K562 (cell line): Measurements from ENCODE around the gene IRF2.

ENCODE experiments used
- ATF1 ChIP-seq, 2 experiments: fragments of 450-650 bp in 1 of 2; IDR thresholded peaks; 2 replicates each; pipeline ENCODE4 v1.6.1; 2016; ENCODE audit warnings: missing compliant biosample characterization in 1 of 2, missing genetic modification characterization in 1 of 2
- BDP1 ChIP-seq: IDR thresholded peaks from 3 replicates; pipeline ENCODE4 v1.6.1; 2011; ENCODE audit not compliant: insufficient read length, insufficient read depth
- CTBP1 ChIP-seq: fragments of 450-650 bp; IDR thresholded peaks from 2 replicates; pipeline ENCODE4 v1.6.1; 2016; ENCODE audit warnings: borderline replicate concordance
- CTCF ChIP-seq, 3 experiments: IDR thresholded peaks in 2 of 3; conservative IDR thresholded peaks in 1 of 3; 2 replicates each; pipeline ENCODE4 v1.5.1; 2011 to 2012; ENCODE audit warnings: low read length in 3 of 3, mild to moderate bottlenecking in 3 of 3, control low read depth in 2 of 3, improper control_type of control experiment in 1 of 3, inconsistent platforms in 1 of 3, low read depth in 1 of 3, mixed read lengths in 1 of 3, moderate library complexity in 1 of 3; ENCODE audit not compliant: insufficient read depth in 2 of 3
- EP300 ChIP-seq: IDR thresholded peaks from 2 replicates; pipeline ENCODE4 v1.6.1; 2012; ENCODE audit warnings: low read length, improper control_type of control experiment
- EZH2 ChIP-seq: IDR thresholded peaks from 2 replicates; pipeline ENCODE4 v1.6.1; 2012; ENCODE audit warnings: low read depth, mild to moderate bottlenecking, inconsistent platforms, low read length, borderline replicate concordance
- RCOR1 ChIP-seq, 2 experiments: IDR thresholded peaks; 2 replicates each; pipeline ENCODE4 v1.6.1; 2012; ENCODE audit warnings: low read depth in 2 of 2, low read length in 2 of 2, borderline replicate concordance in 1 of 2, improper control_type of control experiment in 1 of 2
- REST ChIP-seq, 2 experiments: fragments of 450-650 bp; formaldehyde crosslinking in 1 of 2; IDR thresholded peaks; 2 replicates each; pipeline versions ENCODE4 v1.4.0 to v1.6.1; 2014 to 2020; ENCODE audit warnings: mild to moderate bottlenecking in 2 of 2, borderline replicate concordance in 1 of 2, low read depth in 1 of 2
- RNF219 ChIP-seq: fragments of 250-450 bp; sonication (Bioruptor Pico); IDR thresholded peaks from 2 replicates; pipeline ENCODE4 v1.5.0; 2022; ENCODE audit warnings: mild to moderate bottlenecking
- SMAD3 ChIP-seq: fragments of 450-650 bp; formaldehyde crosslinking; conservative IDR thresholded peaks from 2 replicates; pipeline ENCODE4 v1.4.0; 2020; ENCODE audit warnings: mild to moderate bottlenecking
- SMAD4 ChIP-seq: fragments of 250-450 bp; sonication (Bioruptor Pico); conservative IDR thresholded peaks from 2 replicates; pipeline ENCODE4 v1.8.0; 2021; ENCODE audit warnings: inconsistent platforms, mild to moderate bottlenecking, moderate library complexity
- ZNF280B ChIP-seq: fragments of 250-450 bp; sonication (Bioruptor Pico); IDR thresholded peaks from 2 replicates; pipeline ENCODE4 v1.5.1; 2021; ENCODE audit warnings: mild to moderate bottlenecking
- ZNF639 ChIP-seq, 2 experiments: fragments of 200-800 bp in 1 of 2; sonication (Bioruptor generic) in 1 of 2; sonication (generic) in 1 of 2; formaldehyde crosslinking in 1 of 2; IDR thresholded peaks in 1 of 2; conservative IDR thresholded peaks in 1 of 2; 2 replicates each; pipeline versions ENCODE4 v1.5.0 to v1.6.1; 2016 to 2020; ENCODE audit warnings: missing compliant biosample characterization in 1 of 2, missing genetic modification characterization in 1 of 2, missing genetic modification reagents in 1 of 2

- TF ChIP-seq RNF219 (CRISPR knock-in tag) = no peak
- TF ChIP-seq BDP1 = no peak
- peak; percentile 64; the same call in 1 of the 2 replicates for TF ChIP-seq SMAD4 (CRISPR knock-in tag)
- TF ChIP-seq EZH2 = no peak
- TF ChIP-seq CTBP1 = peak; percentile 53; the same call in 1 of the 2 replicates
- TF ChIP-seq ZNF280B (CRISPR knock-in tag) = no peak
- peak in 1 of 2 experiments; percentile 88; a peak in 2 of 4 replicates for TF ChIP-seq ZNF639 (CRISPR knock-in tag; conservative IDR thresholded peaks at IDR 0.05 in 1 of 2, IDR thresholded peaks at IDR 0.05 in 1 of 2)
- peak in 2 of 3 experiments; percentile 5 to 8; a peak in 1 of 6 replicates for TF ChIP-seq CTCF (IDR thresholded peaks at IDR 0.05 in 2 of 3, conservative IDR thresholded peaks at IDR 0.05 in 1 of 3; ENCODE audit: insufficient read depth in 2 of 3, low read depth in 1 of 3, low read length in 3 of 3)
- TF ChIP-seq ATF1 (CRISPR knock-in tag; IDR thresholded peaks at IDR 0.05) = no peak
- TF ChIP-seq ATF1 (tag; IDR thresholded peaks at IDR 0.05) = peak; percentile 81
- TF ChIP-seq SMAD3 (CRISPR knock-in tag) = no peak
- TF ChIP-seq RCOR1 (IDR thresholded peaks at IDR 0.05; ENCODE audit: borderline replicate concordance in 1 of 2, low read depth in 2 of 2, low read length in 2 of 2) = peak in 1 of 2 experiments; percentile 76; a peak in 2 of 4 replicates
- TF ChIP-seq REST (IDR thresholded peaks at IDR 0.05; ENCODE audit: borderline replicate concordance) = no peak
- no peak for TF ChIP-seq REST (CRISPR knock-in tag; IDR thresholded peaks at IDR 0.05; ENCODE audit: low read depth)
- peak; percentile 50 for TF ChIP-seq EP300
Observed at GRCh38 chr4:184474263-184475095, at the start of gene IRF2.
